ENCODE results near the gene EARS2. TPM values are rescaled to one million over a fixed set of nuclear protein-coding genes. Genes with fewer than 3 reads are reported as not detected.
"Not testable (repeated sequence)": the region's sequence is repeated elsewhere in the genome, so short reads cannot be mapped to it uniquely, and the experiment has no call there.

The EARS2 gene
- polyA plus RNA-seq, 5 donors: 21.4 to 29.3 (median 23.7) TPM

- DNase-seq: no peak
Observed at GRCh38 chr16:23528644-23529310, 28.4 kb downstream of the EARS2 start.

GRCh38 chr16:23527961-23528643 is 29.0 kb downstream of the EARS2 start:
- DNase-seq: no peak

- no peak for DNase-seq
Observed at GRCh38 chr16:23524886-23525285, 32.3 kb downstream of the EARS2 start.

DNA sequence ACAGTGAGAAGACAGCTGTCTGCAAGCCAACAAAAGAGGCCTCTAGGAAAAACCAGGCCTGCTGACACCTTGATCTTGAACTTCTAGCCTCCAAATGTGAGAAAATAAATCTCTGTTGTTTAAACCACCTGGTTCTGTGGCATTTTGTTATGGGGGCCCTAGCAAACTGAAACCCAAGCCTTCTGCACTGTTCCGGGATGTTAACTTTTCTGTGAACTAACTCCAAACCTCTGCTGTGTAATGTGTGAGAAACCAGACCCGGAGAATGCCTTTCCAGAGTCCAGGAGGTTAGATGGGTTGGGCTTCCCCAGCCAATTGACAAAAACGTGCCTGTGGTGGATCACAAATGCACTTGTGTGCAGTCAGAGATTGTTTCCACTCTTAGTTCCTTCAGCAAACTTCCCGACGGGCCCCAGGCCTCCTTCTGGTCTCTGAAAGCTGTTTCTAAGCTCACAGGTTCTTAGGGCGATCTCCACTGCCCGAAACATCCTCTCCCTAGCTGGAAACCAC is 33.2 kb downstream of the EARS2 start:
- no peak for DNase-seq

DNA sequence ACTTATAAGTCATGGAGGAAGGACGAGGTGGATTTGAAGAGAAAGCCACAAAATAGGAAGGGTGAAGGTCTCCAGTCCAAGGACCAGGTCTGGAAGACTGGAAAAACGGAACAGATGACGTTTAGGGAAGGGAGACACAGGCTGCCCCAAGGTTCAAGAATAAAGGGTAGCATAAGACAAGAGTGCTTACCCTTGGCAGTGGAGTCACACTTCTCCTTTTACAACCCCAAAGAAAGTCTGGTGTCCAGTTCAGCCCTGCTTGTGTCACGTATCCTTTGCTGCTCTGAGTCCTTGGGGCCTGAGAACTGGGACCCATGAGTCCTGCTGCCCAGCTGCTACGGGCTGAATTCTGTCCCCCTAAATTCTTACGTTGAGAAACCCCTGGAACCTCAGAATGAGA is 33.8 kb downstream of the EARS2 start:
- DNase-seq: no peak

DNA sequence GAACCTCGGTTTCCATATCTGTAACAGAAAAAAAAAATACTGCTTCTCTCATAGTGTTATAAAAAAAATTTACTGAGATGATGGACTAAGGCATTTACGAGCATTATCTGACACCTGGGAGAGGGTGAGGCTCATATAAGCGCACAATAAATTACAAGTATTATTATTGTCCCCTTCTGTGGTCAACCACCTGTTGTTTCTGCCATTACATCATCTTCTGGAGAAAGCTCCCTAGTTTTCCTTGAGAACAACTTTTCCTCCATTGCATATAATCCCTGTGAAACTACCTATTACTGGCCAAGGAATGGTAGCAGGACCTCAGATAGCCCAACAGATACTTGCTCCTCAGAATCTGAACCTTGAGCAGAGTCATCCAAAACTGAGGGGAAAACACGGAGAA is 35.2 kb downstream of the EARS2 start:
- DNase-seq: no peak

DNA sequence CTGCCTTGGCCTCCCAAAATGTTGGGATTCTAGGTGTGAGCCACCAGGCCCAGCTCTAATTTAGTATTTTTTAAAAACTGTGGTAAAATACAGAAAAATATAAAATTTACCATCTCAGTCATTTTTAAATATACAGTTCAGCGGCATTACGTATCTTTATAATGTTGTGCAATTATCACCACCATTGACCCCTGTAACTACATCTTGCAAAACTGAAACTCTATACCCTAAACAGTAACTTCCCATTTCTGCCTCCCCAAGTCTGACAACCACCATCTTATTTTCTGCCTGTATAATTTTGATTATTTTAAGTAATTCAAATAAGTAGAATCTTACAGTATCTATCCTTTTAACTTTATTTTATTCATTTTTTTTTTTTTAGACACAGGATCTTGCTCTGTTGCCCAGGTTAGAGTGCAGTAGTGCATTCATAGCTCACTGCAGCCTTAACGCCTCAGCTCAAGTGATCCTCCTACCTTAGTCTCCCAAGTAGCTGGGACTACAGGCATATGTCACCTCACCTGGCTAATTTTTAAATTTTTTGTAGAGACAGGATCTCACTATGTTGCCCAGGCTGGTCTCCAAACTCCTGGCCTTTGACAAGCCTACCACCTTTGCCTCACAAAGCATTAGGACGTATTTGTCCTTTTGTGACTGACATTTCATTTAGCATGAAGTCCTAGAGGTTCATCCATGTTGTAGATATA is 36.0 kb downstream of the EARS2 start:
- DNase-seq: no peak

- no peak for DNase-seq
Observed at GRCh38 chr16:23520500-23520899, 36.6 kb downstream of the EARS2 start.

GRCh38 chr16:23519282-23519681 is 37.9 kb downstream of the EARS2 start:
- DNase-seq: no peak

DNA sequence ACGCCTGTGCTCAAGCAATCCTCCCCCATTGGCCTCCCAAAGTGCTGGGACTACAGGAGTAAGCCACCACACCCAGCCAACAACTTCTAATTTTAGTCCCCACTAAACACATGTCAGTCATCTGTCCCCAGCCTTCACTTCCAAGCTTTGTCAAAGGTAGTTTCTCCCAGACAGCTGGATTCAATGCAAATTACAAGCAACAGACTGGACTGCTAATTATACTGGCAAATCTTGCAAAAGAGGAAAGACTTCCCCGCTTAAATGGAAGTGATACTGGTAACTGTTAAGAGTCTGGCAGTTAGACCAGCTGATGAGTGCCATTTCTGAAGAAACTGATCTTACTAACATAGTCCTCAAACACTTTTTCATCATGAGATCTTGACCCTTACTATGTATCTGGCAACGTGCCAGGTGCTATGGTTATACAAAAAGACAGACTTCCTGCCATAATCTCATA is 38.7 kb downstream of the EARS2 start:
- no peak for DNase-seq

DNA sequence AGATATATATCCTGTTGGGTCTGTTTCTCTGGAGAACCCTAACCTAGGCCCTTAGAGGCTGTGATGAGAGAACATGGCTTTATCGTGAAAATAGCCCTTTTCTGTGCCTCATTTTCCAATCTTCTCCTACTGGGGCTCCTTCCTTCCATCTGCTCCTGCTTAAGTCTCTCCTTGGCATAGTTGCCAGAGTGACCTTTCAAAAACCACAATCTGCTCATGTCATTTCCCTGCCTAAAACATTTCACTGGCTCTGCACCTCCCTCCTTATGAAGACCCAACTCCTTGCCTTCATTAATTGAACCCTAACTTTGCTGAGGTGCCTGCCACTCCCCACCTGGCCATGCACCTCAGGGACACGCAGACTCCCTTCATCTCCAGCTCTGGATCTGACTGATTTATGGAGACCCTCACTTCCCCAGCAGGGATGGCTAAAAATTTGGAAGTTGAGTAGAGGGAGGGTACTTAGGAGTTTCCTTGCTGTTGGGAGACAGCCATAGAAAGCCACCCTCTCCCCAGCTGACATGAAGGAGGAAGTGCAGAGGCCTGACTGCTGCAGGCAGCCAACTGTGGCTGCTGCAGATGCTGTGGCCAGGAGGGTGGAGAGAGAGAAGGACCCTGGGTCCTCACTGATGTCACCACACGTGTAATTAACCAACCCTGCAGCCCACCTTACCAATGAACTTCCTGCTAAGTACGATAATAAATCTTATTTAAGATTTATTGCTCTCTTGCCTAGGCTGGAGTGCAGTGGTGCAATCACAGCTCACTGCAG is 40.6 kb downstream of the EARS2 start:
- no peak for DNase-seq

DNA sequence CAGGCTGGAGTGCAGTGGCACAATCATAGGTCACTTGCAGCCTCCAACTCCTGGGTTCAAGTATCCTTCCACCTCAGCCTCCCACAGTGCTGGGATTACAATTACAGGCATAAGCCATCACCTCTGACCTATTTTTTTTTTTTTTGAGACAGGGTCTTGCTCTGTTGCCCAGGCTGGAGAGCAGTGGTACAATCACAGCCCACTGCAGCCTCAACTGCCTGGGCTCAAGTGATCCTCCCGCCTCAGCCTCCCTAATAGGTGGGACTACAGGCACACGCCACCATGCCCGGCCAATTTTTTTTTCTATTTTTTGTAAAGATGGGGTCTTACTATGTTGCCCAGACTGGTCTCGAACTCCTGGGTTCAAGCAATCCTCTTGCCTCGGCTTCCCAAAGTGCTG is 41.3 kb downstream of the EARS2 start:
- DNase-seq: no peak

DNA sequence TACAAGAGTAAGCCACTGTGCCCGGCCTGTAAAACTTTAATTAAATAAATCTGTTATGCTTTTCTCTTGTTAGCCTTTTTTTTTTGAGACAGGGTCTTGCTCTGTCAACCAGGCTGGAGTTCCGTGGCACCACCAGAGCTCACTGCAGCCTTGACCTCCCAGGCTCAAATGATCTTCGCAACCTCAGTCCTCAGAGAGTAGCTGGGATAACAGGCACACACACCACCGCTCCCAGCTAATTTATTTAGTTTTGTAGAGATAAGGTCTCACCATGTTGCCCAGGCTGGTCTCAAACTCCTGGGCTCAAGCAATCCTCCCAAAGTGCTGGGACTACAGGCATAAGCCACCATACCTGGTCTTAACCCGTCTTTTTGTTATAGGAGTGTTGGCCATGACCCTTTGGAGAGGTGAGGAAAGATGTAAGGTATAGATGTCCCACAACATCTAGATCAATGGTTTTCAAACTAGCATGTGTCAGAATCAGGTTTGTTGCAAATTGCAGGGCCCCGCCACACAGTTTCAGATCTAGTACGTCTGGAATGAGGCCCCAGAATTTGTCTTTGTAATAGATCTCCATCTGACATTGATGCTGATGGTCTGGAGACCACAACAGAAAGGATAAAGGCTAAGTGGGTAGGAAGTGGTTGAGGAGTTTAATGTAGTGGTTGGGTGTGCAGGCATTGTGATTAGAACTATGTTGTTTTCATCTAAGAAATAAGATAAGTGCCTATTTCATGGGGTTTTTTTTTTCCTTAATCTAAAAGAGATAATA is 42.6 kb downstream of the EARS2 start:
- DNase-seq: no peak

DNA sequence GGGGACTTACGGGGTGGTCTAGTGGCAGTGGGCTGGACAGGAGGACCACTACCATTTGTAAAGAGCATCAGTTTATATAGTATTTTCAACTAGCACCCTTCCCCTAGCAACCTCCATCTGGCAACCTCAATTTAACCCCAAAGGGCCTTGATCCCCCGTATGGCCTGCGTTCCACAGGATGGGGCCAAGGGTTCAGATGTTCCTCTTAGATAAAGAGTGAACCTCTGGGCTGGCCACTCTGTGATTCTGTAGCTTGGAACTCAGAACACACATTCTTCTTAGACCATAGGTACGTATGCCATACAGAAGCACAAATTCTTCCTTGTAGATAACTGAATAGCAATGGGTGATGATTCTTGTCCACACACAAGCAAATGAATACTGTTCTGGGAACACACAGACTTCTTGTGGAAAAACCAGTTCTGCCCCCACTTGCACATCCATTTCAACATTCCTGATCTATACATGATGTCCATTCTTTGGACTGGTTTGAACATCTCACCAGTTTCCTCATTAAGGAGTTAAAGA is 44.9 kb downstream of the EARS2 start:
- DNase-seq: no peak

GRCh38 chr16:23511731-23512130 is 45.4 kb downstream of the EARS2 start:
- DNase-seq: no peak

GRCh38 chr16:23510915-23511270 is 46.3 kb downstream of the EARS2 start:
- not testable (repeated sequence) for DNase-seq

GRCh38 chr16:23510164-23510914 is 46.8 kb downstream of the EARS2 start, which contains the start of gene GGA2:
Gene GGA2 (minus strand): TSS chr16:23510494. CDS start chr16:23510411, 83 bp downstream.
- peak; percentile 80 to 87 for DNase-seq

DNA sequence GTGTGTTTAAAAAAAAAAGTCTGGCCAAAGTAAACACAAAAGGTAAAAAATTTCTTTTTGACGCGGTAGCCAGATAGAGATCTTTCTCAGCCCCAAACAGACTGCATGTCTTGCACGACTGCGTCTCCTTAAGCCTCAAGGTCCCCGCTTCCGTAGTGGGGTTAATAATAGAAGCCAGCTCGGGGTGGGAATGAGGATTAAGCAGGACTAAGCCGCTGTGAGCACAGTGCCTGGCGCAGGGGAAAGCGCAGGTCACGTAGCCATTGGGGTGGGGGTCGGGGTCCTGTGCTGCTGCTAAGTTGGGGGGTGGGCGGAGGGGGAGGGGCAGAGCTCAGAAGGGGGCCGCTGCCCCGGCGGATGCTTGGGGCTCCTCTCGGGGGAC is 47.4 kb downstream of the EARS2 start:
- DNase-seq: peak in 1 of 2 donors; percentile 42

DNA sequence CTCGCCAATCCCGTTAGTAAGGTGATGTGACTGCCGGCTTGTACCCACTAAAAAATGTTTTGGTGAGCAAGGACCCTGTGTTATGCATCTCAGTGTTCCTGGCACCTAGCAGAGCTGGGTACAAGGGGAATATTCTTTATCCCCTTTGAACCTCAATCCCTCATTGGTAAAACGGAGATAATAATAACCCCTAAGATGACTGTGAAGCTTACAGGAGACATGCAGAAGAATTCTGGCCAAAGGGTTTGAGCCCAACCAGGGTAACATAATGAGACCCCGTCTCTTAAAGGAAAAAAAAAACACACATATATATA is 47.8 kb downstream of the EARS2 start:
- no peak for DNase-seq
